HCT116 (cell line): ENCODE measurements around the gene PDZD8. TPM values are rescaled to one million over a fixed set of nuclear protein-coding genes. Genes with fewer than 3 reads are reported as not detected.

Experiments used
- ATAC-seq: fragments of 200-7000 bp; cut with Tn5 transposase; 2 replicates; pipeline ENCODE4 v1.9.1; 2020; ENCODE audit warnings: mild to moderate bottlenecking, moderate library complexity
- BruUV-seq: library from RNA; stranded (reverse); fragments of 400-500 nt; replicated peaks from 2 replicates; lab custom pipeline; 2021; lab: Mats Ljungman, UMichigan
- CTCF ChIA-PET: fragments of 300-600 bp; sonication (Branson Sonifier 250); formaldehyde crosslinking; loops from one replicate; lab custom pipeline; 2021; ENCODE audit warnings: antibody characterized with exemption; lab: Charles Lee
- POLR2A ChIA-PET: fragments of 300-600, 350-600 bp; sonication (Branson Sonifier 250); formaldehyde crosslinking; loops from one replicate; lab custom pipeline; 2021; ENCODE audit warnings: antibody characterized with exemption; lab: Charles Lee
- RAD21 ChIA-PET, 2 experiments: fragments of 300-600 bp; sonication (Branson Sonifier 250); formaldehyde crosslinking; loops; one replicate each; lab custom pipeline; 2023; ENCODE audit warnings: low total read pairs in 2 of 2; ENCODE audit not compliant: uncharacterized antibody in 2 of 2, unreplicated experiment in 2 of 2, low non-redundant PET in 1 of 2; lab: Charles Lee
- DNase-seq: peaks from one replicate; pipeline ENCODE4 v3.0.0-alpha.2; 2010; ENCODE audit warnings: low read depth, low spot score
- H2AFZ ChIP-seq: fragments of 200-600 bp; shearing (Covaris generic), sonication (generic); 2 replicates; pipeline ENCODE4 v1.6.1; 2017; ENCODE audit warnings: low read depth, mixed run types, mixed read lengths, antibody characterized with exemption, low read length; ENCODE audit not compliant: poor library complexity, severe bottlenecking
- H3K27ac ChIP-seq: 2 replicates; pipeline ENCODE4 v1.5.1; 2012; ENCODE audit warnings: low read depth, low read length
- H3K27me3 ChIP-seq: fragments of 200-600 bp; sonication (generic); 2 replicates; pipeline ENCODE4 v1.6.1; 2016; ENCODE audit warnings: mixed run types, low read length, mixed read lengths; ENCODE audit not compliant: insufficient read depth
- H3K36me3 ChIP-seq, 2 experiments: fragments of 200-500 bp in 1 of 2; fragments of 200-600 bp in 1 of 2; sonication (Bioruptor generic) in 1 of 2; sonication (generic) in 1 of 2; 2 replicates each; pipeline versions ENCODE4 v1.5.1 to v1.6.1; 2014 to 2016; ENCODE audit warnings: low read length in 2 of 2, inconsistent platforms in 1 of 2, mixed read lengths in 1 of 2, mixed run types in 1 of 2; ENCODE audit not compliant: insufficient read depth in 2 of 2, control insufficient read depth in 1 of 2
- H3K4me1 ChIP-seq, 2 experiments: fragments of 200-600 bp in 1 of 2; sonication (generic) in 1 of 2; 2 replicates each; pipeline versions ENCODE4 v1.5.1 to v1.6.1; 2012 to 2017; ENCODE audit warnings: low read length in 2 of 2, inconsistent platforms in 1 of 2, mild to moderate bottlenecking in 1 of 2, mixed read lengths in 1 of 2, mixed run types in 1 of 2, moderate library complexity in 1 of 2; ENCODE audit not compliant: insufficient read depth in 2 of 2, control insufficient read depth in 1 of 2
- H3K4me2 ChIP-seq: fragments of 200-600 bp; sonication (generic); 2 replicates; pipeline ENCODE4 v1.6.1; 2017; ENCODE audit warnings: mixed run types, low read length, mixed read lengths
- H3K4me3 ChIP-seq, 2 experiments: fragments of 200-600 bp in 1 of 2; sonication (generic) in 1 of 2; replicated peaks in 1 of 2; 2 replicates each; pipeline ENCODE4 v1.5.1; 2011 to 2016; ENCODE audit warnings: low read length in 2 of 2, control low read depth in 1 of 2, low read depth in 1 of 2, mild to moderate bottlenecking in 1 of 2, mixed read lengths in 1 of 2, mixed run types in 1 of 2
- H3K79me2 ChIP-seq: fragments of 200-600 bp; sonication (generic); 2 replicates; pipeline ENCODE4 v1.6.1; 2017; ENCODE audit warnings: mild to moderate bottlenecking, mixed run types, low read length, moderate library complexity, mixed read lengths; ENCODE audit not compliant: insufficient read depth
- H3K9ac ChIP-seq: fragments of 200-600 bp; sonication (generic); 2 replicates; pipeline ENCODE4 v1.6.1; 2016; ENCODE audit warnings: low read length, mixed read lengths
- H3K9me2 ChIP-seq: fragments of 200-600 bp; sonication (generic), shearing (Covaris generic); 2 replicates; pipeline ENCODE4 v1.6.1; 2017; ENCODE audit warnings: mixed run types, mild to moderate bottlenecking, moderate library complexity; ENCODE audit not compliant: insufficient read depth
- H3K9me3 ChIP-seq, 2 experiments: fragments of 200-500 bp in 1 of 2; fragments of 200-600 bp in 1 of 2; sonication (Bioruptor generic) in 1 of 2; sonication (generic) in 1 of 2; 2 replicates each; pipeline ENCODE4 v1.6.1; 2014 to 2017; ENCODE audit warnings: low read length in 2 of 2, mixed read lengths in 2 of 2, inconsistent platforms in 1 of 2, low read depth in 1 of 2, mild to moderate bottlenecking in 1 of 2, mixed run types in 1 of 2, moderate library complexity in 1 of 2; ENCODE audit not compliant: control insufficient read depth in 1 of 2, insufficient read depth in 1 of 2
- H4K20me1 ChIP-seq: fragments of 200-600 bp; sonication (generic), shearing (Covaris generic); 2 replicates; pipeline ENCODE4 v1.6.1; 2017; ENCODE audit warnings: mixed run types, mild to moderate bottlenecking, moderate library complexity; ENCODE audit not compliant: insufficient read depth
- ATF3 ChIP-seq: IDR thresholded peaks from 2 replicates; pipeline ENCODE4 v1.6.1; 2012
- CEBPB ChIP-seq: IDR thresholded peaks from 2 replicates; pipeline ENCODE4 v1.6.1; 2012; ENCODE audit warnings: low read depth
- CTCF ChIP-seq, 3 experiments: fragments of 200-600 bp in 1 of 3; sonication (generic) in 1 of 3; IDR thresholded peaks in 2 of 3; conservative IDR thresholded peaks in 1 of 3; 2 replicates each; pipeline ENCODE4 v1.5.1; 2012 to 2017; ENCODE audit warnings: low read depth in 2 of 3, low read length in 2 of 3, antibody characterized with exemption in 1 of 3, borderline replicate concordance in 1 of 3, control low read depth in 1 of 3, mild to moderate bottlenecking in 1 of 3, mixed read lengths in 1 of 3, mixed run types in 1 of 3, moderate library complexity in 1 of 3; ENCODE audit not compliant: insufficient read depth in 1 of 3
- ELF1 ChIP-seq: IDR thresholded peaks from 2 replicates; pipeline ENCODE4 v1.6.1; 2012; ENCODE audit warnings: low read depth, borderline replicate concordance
- EZH2phosphoT487 ChIP-seq: fragments of 200-600 bp; IDR thresholded peaks from 2 replicates; pipeline ENCODE4 v1.6.1; 2018; ENCODE audit warnings: antibody characterized with exemption, borderline replicate concordance
- FOSL1 ChIP-seq: IDR thresholded peaks from 2 replicates; pipeline ENCODE4 v1.6.1; 2012; ENCODE audit warnings: low read depth
- JUND ChIP-seq: IDR thresholded peaks from 2 replicates; pipeline ENCODE4 v1.6.1; 2012
- POLR2A ChIP-seq: IDR thresholded peaks from 2 replicates; pipeline ENCODE4 v1.7.0; 2011; ENCODE audit warnings: borderline replicate concordance; ENCODE audit not compliant: insufficient read depth, insufficient read length; ENCODE audit errors: extremely low read depth
- POLR2AphosphoS5 ChIP-seq: IDR thresholded peaks from 2 replicates; pipeline ENCODE4 v1.6.1; 2011; ENCODE audit warnings: mild to moderate bottlenecking, low read depth, low read length, moderate library complexity
- RAD21 ChIP-seq: IDR thresholded peaks from 2 replicates; pipeline ENCODE4 v1.6.1; 2012; ENCODE audit warnings: low read depth, mild to moderate bottlenecking
- REST ChIP-seq: IDR thresholded peaks from 2 replicates; pipeline ENCODE4 v1.6.1; 2012; ENCODE audit warnings: low read depth
- SIN3A ChIP-seq: IDR thresholded peaks from 2 replicates; pipeline ENCODE4 v1.6.1; 2012; ENCODE audit warnings: low read depth
- SP1 ChIP-seq: IDR thresholded peaks from 2 replicates; pipeline ENCODE4 v1.6.1; 2012; ENCODE audit warnings: low read depth
- YY1 ChIP-seq: IDR thresholded peaks from 2 replicates; pipeline ENCODE4 v1.6.1; 2011; ENCODE audit warnings: low read length, low read depth, moderate library complexity, mild to moderate bottlenecking; ENCODE audit not compliant: insufficient replicate concordance; ENCODE audit errors: extremely low read depth
- ZBTB33 ChIP-seq: IDR thresholded peaks from 2 replicates; pipeline ENCODE4 v1.6.1; 2011; ENCODE audit warnings: mild to moderate bottlenecking, low read length, moderate library complexity; ENCODE audit not compliant: insufficient replicate concordance; ENCODE audit errors: extremely low read depth
- ZFX ChIP-seq: fragments of 450-650 bp; IDR thresholded peaks from 2 replicates; pipeline ENCODE4 v1.6.1; 2017
- intact Hi-C: fragments of 100-400 bp; cut with micrococcal nuclease; formaldehyde crosslinking; loops from 2 replicates; pipeline ENCODE4 v1.10.0; 2022
- total RNA-seq: library from RNA; stranded (reverse); gene quantifications from one replicate; pipeline ENCODE4 v1.2.1, GENCODE V29; 2021; ENCODE audit not compliant: unreplicated experiment

Gene PDZD8
- total RNA-seq, 1 experiment from 2014 or later, result 61.7 TPM

GRCh38 chr10:117353684-117354083, 21.6 kb downstream of the PDZD8 start:
- H3K4me1 ChIP-seq, result peaks cover 0 to 3% of the 10 kb centered on the region in 2 experiments; a peak in 1 of 4 replicates
- intact Hi-C loops, result no loop called here

More at GRCh38 chr10:117353684-117354083, 21.6 kb downstream of the PDZD8 start:
- no peak overlapping the region for H3K27ac ChIP-seq
- no peak overlapping the region for H3K4me2 ChIP-seq
- TF ChIP-seq FOSL1 (no peak), YY1 (no peak), ZBTB33 (no peak), JUND (no peak), SIN3A (no peak), EZH2phosphoT487 (no peak), ZFX (no peak), ELF1 (no peak), SP1 (no peak), ATF3 (no peak), CEBPB (no peak), RAD21 (no peak), REST (no peak), POLR2AphosphoS5 (no peak), CTCF (IDR thresholded peaks at IDR 0.05 in 2 of 3, conservative IDR thresholded peaks at IDR 0.05 in 1 of 3; ENCODE audit: borderline replicate concordance in 1 of 3, insufficient read depth in 1 of 3, low read depth in 2 of 3, low read length in 2 of 3) (no peak), POLR2A (no peak)
- peaks cover 98% of the 10 kb centered on the region for H3K79me2 ChIP-seq
- no peaks in the 10 kb centered on the region for H3K9me2 ChIP-seq
- no peak overlapping the region for H3K9ac ChIP-seq
- no peaks in the 10 kb centered on the region for H3K36me3 ChIP-seq
- no peak for DNase-seq
- BruUV-seq, result no TSS peak
- peaks cover 28% of the 10 kb centered on the region for H4K20me1 ChIP-seq
- no peak overlapping the region for H3K4me3 ChIP-seq
- ATAC-seq, result no peak
- ChIA-PET POLR2A (interaction anchor here (1.3 kb wide), 1 partner anchor 21 kb away, joined by 3 read pairs; no protein-coding TSS in a partner anchor), RAD21 (no interaction called here), CTCF (no interaction called here)
- H3K9me3 ChIP-seq, result no peaks in the 10 kb centered on the region
- no peak overlapping the region for H2AFZ ChIP-seq
- H3K27me3 ChIP-seq, result no peaks in the 10 kb centered on the region
